ENCODE measurements around the gene HOXD13. TPM values are rescaled to one million over a fixed set of nuclear protein-coding genes. Genes with fewer than 3 reads are reported as not detected.

Gene HOXD13
- polyA plus RNA-seq, 4 donors: 0.09 to 0.65 (median 0.24) TPM; not detected in 1

DNA sequence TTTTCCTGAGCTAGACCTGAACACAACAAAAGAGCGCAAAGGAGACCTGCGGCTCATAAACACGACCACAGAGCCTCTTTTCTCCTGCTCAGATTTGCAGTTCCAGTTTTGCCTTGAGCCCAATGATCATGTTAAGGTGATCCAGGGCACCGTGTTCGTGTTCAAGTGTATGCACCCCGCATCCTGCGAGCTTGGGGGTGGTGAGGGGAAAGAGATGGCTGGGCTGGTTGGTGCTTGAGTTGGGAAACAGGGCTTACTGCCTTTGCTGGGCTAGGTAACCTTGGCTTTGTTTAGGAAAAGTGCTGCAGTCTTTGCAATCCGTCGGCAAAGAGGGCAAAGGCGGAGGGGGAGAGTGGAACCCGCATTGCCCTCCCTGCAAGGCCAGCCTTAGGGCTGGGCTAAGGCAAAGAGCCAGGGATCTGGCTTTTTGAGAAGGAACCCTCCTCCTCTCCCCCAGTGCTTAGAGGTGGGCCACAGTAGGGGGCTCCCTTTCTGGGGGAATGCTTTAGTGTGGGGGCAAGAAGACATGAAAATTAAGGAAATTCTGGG is 25.4 kb downstream of the HOXD13 start:
- DNase-seq (ENCODE audit: low read depth in 4 of 4, low spot score in 2 of 4): no peak

DNA sequence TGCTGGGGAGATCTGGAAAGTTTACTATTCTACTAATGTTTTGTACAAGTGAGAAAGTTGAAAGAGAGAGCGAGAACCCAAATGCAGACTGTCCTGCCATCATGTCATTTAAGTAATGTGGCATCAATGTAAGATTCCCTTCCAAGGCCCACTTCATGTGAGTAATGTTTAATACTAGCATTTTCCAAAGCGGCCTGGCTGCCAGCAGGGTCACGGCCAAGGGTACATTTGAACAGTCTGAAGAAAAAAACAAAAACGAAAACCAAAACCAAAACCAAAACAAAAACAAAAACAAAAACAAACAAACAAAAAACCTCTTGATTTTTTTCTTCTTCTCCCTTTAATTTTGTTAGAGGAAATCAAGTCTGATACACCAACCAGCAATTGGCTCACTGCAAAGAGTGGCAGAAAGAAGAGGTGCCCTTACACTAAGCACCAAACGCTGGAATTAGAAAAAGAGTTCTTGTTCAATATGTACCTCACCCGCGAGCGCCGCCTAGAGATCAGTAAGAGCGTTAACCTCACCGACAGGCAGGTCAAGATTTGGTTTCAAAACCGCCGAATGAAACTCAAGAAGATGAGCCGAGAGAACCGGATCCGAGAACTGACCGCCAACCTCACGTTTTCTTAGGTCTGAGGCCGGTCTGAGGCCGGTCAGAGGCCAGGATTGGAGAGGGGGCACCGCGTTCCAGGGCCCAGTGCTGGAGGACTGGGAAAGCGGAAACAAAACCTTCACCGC is 26.2 kb downstream of the HOXD13 start:
- peak in 1 of 4 donors; percentile 91 for DNase-seq (ENCODE audit: low read depth in 4 of 4, low spot score in 2 of 4)

DNA sequence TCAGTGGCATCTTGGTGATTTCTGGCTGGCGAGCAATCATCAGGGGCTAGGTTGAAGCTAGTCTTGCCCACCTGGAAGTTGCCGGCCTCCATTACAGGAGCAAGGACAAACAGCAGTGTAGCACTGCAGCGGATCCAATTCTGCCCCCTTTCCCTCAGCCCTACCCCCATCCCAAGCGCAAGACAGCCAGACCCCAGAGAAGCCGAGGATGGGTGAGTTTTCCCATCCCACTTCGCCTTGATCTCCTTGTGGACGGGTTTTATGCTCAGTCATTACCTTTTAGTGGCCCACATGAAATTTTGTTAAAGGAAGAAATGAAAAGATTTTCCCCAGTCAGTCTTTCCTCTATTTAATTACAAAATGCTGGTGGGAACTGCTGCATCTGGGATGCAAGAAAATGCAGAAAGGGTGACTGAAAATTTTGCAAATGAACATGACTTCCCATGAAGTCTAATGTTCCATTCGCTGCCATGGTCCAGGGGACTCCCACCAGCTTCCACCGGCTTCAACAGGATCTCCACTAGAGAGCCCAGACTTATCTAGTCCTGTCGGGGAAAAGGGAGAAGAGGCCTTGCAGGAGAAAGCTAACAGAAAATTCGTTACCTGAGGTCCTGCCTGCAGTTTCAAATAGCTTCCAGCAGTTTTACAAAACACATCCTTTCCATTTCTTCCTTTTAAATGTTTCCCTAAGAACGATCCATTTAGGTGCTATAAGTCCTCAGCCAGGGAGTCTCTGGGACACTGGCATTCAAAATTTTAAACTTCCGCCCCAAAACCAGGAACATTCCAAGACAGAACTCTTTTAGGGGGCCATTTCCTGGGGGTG is 28.1 kb downstream of the HOXD13 start:
- no peak for DNase-seq (ENCODE audit: low read depth in 4 of 4, low spot score in 2 of 4)

DNA sequence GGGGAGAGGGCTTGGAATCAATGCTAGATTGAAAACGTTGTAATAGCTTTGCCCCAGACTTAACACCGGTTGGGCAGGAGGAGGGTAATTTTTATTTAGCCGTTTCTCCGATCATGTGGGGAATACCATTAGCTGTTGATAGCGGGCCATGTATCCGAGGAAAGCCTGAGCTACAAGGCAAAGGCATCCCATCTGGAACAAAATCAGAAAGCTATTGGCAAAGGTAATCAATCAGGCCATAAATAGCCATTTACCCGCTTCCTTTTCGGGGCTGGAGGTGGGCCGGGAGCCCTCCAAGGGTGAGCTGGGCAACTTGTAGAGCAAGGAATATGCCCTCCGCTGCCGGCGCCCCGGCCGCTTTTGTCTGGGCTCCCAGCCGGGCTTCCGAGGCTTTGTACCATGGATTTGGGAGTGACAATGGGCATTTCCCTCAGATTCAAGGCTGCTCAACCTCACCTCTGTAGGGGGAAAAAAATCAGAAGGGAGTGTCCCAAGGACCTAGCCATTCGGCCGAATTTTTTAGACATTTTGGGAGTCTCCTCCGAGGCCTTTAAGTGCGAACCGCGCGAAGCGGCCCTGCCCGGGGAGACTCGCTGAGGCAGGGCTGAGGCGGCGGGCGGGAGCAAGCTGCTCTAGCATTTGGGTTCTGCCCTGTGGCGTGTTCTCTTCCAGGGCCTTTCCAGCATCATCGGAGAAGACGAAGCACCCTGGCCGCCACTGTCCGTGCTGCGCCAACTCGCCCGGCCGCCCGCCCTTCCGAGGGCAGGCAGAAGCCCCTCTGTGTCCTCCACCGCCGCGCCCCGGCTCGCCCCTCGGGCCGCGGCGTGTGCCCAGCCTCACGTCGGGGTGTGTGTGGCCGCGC is 28.9 kb downstream of the HOXD13 start:
- no peak for DNase-seq (ENCODE audit: low read depth in 4 of 4, low spot score in 2 of 4)

DNA sequence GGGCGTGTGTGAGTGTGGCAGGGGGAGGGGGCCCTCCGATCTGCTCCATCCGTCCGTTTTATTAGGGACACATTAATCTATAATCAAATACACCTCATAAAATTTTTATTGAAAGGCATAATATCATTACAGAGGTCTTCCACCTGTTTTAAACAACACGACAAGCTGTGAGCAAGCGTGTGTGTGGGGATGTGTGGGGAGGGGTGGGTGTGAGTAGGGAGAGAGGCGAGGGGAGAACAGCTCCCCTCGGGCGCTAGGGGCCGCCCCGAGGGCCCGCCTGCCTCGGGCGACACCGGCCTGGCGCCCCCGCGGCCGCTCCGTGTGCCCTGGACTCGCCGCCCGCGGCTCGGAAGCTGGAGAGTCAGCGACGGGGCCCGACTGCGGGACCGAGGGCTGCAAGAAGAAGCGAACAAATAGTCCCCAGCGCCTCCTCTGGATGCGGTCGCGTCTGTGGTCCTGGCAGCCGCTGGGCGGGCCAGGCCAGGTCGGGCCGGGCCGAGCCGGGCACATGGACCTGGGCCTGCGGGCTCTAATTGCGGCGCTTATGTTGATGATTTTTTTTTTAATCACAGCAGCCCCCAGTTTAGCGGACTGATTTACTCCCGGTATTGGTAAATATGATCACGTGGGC is 29.6 kb downstream of the HOXD13 start:
- no peak for DNase-seq (ENCODE audit: low read depth in 4 of 4, low spot score in 2 of 4)

DNA sequence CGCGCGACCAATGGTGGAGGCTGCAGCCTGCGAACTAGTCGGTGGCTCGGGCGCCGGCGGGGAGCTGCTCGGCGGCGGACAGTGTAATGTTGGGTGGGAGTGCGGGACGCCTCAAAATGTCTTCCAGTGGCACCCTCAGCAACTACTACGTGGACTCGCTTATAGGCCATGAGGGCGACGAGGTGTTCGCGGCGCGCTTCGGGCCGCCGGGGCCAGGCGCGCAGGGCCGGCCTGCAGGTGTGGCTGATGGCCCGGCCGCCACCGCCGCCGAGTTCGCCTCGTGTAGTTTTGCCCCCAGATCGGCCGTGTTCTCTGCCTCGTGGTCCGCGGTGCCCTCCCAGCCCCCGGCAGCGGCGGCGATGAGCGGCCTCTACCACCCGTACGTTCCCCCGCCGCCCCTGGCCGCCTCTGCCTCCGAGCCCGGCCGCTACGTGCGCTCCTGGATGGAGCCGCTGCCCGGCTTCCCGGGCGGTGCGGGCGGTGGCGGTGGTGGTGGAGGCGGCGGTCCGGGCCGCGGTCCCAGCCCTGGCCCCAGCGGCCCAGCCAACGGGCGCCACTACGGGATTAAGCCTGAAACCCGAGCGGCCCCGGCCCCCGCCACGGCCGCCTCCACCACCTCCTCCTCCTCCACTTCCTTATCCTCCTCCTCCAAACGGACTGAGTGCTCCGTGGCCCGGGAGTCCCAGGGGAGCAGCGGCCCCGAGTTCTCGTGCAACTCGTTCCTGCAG is 30.3 kb downstream of the HOXD13 start, which contains the start of gene HOXD9:
Gene HOXD9 (plus strand): TSS at position 37 of the 728 bp plus-strand sequence. CDS start 50 bp downstream, at position 87.
- DNase-seq (ENCODE audit: low read depth in 4 of 4, low spot score in 2 of 4): no peak

DNA sequence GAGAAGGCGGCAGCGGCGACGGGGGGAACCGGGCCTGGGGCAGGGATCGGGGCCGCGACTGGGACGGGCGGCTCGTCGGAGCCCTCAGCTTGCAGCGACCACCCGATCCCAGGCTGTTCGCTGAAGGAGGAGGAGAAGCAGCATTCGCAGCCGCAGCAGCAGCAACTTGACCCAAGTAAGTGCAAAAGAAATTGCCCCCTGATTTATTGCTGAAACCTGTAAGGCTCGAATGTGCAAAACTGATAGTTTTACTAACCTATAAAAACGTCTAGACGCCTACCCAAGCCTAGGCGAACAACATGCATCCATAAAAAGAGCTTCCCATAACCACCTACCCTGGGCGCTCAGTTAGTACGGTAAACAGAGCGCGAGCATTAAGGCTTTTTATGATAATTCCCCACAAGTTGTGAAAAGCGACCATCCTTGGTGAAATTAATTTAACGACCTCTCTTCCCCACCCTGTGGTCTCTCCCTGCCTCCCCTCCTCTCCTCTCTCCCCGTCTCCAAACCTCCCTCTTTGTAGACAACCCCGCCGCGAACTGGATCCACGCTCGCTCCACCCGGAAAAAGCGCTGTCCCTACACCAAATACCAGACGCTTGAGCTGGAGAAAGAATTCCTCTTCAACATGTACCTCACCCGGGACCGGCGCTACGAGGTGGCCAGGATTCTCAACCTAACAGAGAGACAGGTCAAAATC is 31.0 kb downstream of the HOXD13 start:
- no peak for DNase-seq (ENCODE audit: low read depth in 4 of 4, low spot score in 2 of 4)

DNA sequence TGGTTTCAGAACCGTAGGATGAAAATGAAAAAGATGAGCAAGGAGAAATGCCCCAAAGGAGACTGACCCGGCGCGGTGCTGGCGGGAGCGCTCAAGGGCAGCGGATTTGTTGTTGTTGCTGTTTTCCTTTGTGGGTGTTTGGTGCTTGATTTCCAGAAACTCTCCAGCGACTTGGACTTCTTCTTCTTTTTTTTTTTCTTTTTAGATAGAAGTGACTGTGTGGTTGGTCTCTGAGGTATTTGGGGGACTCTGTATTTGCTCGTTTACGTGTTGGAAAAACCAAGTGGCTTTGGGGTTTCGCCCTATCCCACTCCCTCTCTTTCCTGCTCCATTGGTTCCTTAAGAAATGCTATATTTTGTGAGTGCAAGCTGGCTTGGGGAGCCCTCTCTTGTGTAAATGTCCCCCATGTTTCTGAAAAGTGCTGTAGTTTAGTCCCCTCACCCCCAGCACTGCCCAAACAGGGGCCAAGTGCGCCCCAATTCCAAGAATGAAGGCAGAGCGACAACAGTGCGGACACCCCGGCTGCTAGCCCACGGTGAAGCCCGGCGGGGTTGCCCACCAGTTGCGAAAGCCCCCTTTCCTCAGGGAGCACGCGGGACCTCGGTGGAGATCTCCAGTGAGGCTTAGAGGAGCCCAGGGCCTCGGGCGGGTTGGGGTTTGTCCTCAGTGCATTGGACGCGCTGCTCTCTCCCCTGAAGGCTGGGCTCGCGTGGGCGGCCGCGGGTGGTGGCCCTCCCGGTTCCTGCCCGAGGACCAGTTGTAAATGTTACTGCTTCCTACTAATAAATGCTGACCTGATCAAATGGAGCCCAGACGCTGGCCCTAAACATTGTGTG is 31.8 kb downstream of the HOXD13 start:
- DNase-seq (ENCODE audit: low read depth in 4 of 4, low spot score in 2 of 4): no peak

DNA sequence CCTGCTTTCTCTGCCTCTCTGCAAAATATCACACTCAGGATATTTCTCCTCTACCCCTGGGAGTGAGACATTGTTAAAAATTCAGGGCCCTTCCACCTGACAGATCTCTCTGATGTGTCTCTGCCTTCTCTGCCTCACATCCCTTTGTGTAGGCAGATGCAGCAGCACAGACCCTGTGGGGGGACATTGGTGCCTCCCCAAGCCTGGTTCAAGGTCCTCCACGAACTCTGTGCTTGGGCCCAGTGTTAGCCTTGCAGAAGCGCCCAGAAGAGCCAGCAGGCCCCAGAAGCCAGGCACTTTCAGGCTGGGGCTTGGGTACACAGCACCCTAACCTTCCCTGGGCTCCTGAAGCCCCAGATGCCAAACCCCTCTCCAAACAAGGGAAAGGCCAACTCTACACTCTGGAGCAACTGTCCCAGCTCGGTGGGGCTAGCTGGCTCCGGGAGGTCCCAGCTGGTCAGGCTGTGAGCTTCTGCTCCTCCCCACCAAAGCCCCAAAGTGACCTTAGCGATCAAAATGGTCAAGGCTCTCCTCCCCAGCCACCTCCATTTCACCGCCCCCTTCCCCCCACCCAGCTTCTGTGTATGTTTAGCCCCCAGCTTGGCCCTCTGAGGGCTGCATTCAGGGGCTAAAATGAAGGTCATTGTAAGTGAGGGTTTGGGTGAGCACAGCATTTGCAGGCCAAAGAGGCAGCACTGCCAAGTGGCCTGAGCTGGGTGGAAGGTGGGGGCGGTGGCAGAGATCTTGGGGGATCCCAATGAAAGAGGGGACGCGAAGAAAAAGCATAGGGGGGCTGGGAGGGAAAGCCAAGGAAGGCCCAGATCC is 32.6 kb downstream of the HOXD13 start:
- no peak for DNase-seq (ENCODE audit: low read depth in 4 of 4, low spot score in 2 of 4)

DNA sequence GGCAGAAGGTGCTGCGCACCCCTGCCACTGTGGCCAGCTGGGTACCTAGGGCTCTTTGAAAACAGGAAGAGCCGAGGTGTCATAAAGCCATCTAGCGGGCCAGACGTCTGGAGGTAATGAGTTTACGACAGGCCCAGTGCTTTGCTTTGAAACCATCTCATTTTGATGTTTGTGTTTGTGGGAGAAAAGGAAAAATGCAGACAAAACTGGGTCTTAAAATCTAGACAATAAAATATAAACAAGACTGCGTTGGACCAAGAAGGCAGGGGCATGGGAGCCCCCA is 33.2 kb downstream of the HOXD13 start:
- no peak for DNase-seq (ENCODE audit: low read depth in 4 of 4, low spot score in 2 of 4)

DNA sequence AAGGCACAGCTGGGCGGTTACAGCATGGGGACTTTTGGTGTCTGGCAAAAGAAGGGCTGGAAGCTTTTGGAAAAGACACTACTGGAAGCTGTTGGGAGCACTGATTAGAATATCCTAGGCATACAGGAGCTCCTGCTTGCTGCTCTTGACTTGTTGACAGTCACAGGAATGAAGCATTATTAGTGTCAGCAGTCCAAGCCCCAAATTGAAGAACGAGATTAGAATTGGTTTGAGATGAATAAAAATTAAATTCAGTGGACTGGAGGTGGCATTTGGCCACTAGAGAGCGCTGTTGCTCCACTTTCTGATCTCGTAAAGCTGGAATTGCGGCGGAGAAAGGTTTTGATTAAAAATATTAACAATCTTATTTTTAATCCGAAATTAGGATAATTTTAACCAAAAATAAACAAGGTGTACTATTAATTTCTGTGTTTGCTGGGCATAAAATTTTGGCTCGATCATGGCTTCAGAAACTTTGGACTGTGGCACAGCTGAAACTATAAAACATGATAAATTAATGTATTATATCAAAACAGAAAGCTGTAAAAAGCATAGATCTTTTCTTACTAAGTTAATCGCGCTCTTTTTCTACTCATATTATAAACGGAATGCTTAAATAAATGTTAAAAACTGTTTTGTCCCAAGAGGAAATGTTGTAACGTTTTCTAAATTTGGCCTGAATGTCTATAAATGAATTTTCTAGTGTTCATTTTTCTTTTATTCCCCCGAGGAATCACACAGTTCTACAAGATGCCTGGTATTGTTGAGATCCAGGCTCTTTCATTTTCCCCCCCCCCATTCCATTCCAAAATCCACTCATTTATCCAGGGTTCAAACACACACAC is 34.6 kb downstream of the HOXD13 start:
- DNase-seq (ENCODE audit: low read depth in 4 of 4, low spot score in 2 of 4): no peak

DNA sequence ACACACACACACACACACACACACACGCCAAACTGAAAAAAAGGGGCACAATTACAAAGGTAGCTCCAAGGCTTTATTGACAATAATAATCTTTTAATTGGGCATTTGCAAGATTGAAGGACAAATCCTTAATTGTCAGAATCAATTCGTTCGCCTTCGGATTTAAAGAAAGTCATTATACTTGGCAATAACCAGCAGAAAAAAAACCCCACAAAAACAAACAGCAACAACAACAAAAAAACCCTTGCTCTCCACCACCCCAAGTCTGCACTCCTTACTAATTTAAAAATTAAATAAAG is 35.2 kb downstream of the HOXD13 start:
- DNase-seq (ENCODE audit: low read depth in 4 of 4, low spot score in 2 of 4): no peak

DNA sequence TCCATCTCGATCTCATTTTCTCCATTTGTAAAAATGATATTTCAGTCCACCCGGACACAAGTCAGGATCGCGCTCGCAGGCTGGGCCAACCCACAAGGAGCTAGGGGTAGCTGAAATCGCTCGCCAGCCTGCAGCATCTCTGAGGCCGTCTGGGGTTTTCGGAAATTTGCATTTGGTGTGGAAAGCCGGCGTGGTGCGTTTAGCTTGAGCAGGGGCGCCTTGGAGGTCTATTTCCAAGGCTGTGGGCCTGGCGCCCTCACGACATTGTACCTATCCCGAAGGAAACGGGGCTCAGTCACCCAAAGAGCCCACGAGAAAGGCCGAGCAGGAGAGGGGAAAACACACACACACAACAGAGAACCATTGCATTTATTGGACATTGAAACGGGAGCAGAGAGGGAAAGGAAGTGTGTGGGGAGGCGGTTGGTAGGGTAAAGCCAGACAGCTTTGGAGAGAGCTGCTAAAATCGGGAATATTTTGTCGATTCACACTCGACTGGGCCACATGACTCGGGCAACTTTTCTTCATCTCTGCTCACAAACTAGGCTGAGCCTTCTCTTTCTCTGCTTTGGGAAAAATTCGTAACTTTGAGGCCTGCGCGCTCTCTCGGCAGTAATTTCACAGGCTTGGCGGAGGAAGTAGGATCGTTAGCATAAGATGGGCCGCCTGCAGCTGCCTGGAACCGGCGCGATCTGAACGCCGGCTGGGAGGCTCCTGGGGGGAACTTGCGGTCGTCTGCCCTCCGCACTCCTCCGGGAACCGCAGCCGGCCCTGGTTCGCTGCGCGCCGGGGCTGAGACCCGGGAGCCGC is 35.9 kb downstream of the HOXD13 start:
- DNase-seq (ENCODE audit: low read depth in 4 of 4, low spot score in 2 of 4): no peak

DNA sequence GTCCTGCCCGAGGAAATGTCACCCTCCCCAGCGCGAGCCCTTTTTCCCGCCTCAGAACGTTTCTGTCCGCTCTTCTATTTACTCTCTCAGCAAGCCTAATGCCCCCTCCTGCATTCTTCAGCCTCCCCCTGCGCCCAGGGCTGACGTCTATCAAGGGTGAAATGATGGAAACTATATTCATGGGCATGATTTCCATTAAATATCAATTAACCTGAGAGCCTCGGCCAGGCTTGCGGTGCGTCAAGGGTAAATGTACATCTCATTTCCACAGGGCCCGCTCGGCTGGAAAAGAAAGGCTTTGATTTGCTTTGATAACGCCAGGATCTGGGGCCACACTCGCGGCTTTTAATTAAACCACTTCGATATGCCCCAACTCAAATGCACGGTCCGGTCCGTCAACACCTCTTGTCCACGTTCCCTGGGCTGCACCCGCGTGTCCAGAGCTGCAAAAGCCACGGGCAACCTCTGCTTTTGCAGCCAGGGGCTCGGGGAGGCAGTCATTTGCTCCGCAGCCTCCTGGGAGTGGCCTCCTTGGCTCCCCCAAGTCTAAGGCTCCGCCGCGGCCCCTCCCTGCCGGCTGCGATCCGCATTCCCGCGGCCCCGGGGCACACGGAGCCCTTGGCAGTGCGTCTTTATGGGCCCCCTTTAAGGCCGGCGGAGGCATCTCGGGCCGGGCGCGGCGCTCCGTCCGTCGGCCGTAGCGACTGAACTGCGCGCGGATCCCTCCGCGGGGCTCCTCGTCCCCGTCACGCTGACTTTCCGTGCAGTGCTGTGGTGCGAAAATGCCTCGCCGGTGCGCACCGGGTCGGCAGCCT is 36.7 kb downstream of the HOXD13 start, which contains the start of gene HOXD8:
Gene HOXD8 (plus strand): TSS at position 724 of the 815 bp plus-strand sequence. CDS start 662 bp downstream, outside the sequence.
- no peak for DNase-seq (ENCODE audit: low read depth in 4 of 4, low spot score in 2 of 4)

DNA sequence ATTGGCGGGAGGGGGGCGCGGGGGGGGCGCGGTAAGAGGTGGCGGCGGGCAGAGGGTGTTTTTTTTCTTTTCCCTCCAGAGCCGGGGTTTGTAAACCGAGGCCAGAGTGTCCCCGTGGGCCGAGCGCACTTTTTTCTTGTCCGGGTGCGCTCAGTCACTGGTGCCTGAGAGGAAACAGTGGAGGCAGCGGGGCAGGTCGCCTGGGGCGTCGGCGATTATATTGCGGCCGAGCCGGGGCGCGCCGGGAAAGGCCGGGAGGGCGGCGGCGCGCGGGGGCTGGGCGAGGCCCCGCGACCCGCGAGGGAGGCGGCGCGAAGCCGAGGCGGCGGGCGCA is 37.3 kb downstream of the HOXD13 start:
- DNase-seq (ENCODE audit: low read depth in 4 of 4, low spot score in 2 of 4): no peak

Measured in left renal cortex interstitium (tissue), 4 donors.